WERI-Rb-1 (cell line): Measurements from ENCODE around the gene SMIM12.

Source experiments
- DNase-seq: peaks from one replicate; pipeline ENCODE4 v3.0.0-alpha.2; 2020
- H3K27ac ChIP-seq: fragments of 250-450 bp; sonication (Bioruptor Pico); 2 replicates; pipeline ENCODE4 v1.5.1; 2020; ENCODE audit warnings: mild to moderate bottlenecking, moderate library complexity
- H3K27me3 ChIP-seq: fragments of 250-450 bp; sonication (Bioruptor Pico); 2 replicates; pipeline ENCODE4 v1.5.1; 2021; ENCODE audit warnings: mild to moderate bottlenecking, low read depth, moderate library complexity; ENCODE audit not compliant: insufficient read depth, severe bottlenecking
- H3K36me3 ChIP-seq: fragments of 250-450 bp; sonication (Bioruptor Pico); 2 replicates; pipeline ENCODE4 v1.5.1; 2020; ENCODE audit warnings: mild to moderate bottlenecking, moderate library complexity
- H3K4me3 ChIP-seq: 2 replicates; pipeline ENCODE4 v1.5.1; 2011; ENCODE audit warnings: low read depth, mild to moderate bottlenecking, control low read depth, low read length
- H3K9me3 ChIP-seq: fragments of 250-450 bp; sonication (Bioruptor Pico); 2 replicates; pipeline ENCODE4 v1.5.1; 2021; ENCODE audit warnings: mild to moderate bottlenecking, moderate library complexity; ENCODE audit not compliant: severe bottlenecking
- TF ChIP-seq, protein P1 (sequence below): IDR thresholded peaks from 2 replicates; pipeline ENCODE4 v1.5.1; 2011; ENCODE audit warnings: low read depth, mild to moderate bottlenecking, control low read depth, inconsistent platforms, low read length

SMIM12 gene

DNA sequence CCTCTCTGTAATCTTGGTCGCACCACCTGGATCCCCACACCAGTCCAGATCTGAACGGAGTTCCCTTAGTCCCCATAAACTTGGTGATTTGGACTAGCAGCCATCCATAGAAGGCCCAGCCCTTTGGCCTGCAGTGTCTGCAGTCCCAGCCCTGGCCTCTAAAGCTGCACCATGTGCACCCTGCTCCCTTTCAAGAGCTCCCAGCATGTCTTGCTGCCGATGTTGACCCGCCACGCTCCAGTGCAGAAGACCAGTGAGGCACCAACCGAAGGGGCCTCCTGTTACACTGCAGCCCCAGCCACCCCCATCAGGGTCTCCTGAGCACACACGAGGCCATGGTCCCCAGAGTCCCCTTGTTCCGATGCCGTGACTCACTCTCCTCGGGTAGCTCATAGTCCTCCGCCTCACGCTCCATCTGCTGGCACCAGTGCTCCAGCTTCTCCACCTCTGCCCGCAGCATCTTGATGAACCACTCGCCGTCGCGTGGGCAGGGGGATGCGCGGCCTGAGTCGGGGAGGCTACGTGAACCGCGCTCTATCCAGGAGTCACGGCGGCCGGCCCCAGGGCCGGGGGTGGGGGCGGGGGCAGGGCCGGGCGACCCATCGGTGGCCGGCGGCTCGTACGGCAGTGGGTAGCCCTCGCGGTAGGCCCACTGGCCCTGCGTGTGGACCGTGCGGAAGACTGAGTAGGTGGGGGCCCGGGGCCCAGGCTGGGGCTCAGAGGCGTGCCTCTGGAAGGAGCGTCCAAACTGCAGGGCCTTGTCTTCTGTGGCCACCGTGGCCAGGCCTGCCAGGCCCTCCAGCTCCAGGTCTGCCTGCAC, 8.9 kb upstream of the SMIM12 start:
- DNase-seq = no peak
- TF ChIP-seq, protein P1, sequence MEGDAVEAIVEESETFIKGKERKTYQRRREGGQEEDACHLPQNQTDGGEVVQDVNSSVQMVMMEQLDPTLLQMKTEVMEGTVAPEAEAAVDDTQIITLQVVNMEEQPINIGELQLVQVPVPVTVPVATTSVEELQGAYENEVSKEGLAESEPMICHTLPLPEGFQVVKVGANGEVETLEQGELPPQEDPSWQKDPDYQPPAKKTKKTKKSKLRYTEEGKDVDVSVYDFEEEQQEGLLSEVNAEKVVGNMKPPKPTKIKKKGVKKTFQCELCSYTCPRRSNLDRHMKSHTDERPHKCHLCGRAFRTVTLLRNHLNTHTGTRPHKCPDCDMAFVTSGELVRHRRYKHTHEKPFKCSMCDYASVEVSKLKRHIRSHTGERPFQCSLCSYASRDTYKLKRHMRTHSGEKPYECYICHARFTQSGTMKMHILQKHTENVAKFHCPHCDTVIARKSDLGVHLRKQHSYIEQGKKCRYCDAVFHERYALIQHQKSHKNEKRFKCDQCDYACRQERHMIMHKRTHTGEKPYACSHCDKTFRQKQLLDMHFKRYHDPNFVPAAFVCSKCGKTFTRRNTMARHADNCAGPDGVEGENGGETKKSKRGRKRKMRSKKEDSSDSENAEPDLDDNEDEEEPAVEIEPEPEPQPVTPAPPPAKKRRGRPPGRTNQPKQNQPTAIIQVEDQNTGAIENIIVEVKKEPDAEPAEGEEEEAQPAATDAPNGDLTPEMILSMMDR = no peak
- Histone ChIP-seq H3K4me3 (no peak overlapping the region), H3K36me3 (peaks cover 20% of the 10 kb centered on the region), H3K27ac (no peak overlapping the region), H3K27me3 (no peaks in the 10 kb centered on the region), H3K9me3 (no peaks in the 10 kb centered on the region)

DNA sequence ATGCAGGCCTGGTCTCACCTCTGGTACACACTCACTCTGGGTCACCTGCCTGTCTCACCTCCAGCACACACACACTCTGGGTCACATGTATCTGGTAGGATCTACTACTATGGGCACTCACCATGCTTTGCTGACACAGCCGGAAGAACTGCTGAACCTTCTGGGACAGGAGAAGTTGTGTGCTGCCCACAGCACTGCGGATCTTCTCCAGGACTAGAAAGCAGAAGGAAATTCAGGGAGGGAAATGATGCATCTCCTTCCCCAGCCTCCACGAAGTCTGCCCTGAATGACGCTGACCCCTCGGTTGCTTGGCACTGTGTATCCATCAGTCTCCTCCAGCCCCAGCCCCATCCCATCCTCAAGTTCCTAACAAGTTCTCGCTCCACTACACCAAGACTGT, 7.9 kb upstream of the SMIM12 start:
- no peak overlapping the region for H3K27ac ChIP-seq
- TF ChIP-seq, protein P1 = no peak
- DNase-seq = no peak
- no peak overlapping the region for H3K4me3 ChIP-seq
- no peaks in the 10 kb centered on the region for H3K27me3 ChIP-seq
- peaks cover 18% of the 10 kb centered on the region for H3K36me3 ChIP-seq
- no peaks in the 10 kb centered on the region for H3K9me3 ChIP-seq

DNA sequence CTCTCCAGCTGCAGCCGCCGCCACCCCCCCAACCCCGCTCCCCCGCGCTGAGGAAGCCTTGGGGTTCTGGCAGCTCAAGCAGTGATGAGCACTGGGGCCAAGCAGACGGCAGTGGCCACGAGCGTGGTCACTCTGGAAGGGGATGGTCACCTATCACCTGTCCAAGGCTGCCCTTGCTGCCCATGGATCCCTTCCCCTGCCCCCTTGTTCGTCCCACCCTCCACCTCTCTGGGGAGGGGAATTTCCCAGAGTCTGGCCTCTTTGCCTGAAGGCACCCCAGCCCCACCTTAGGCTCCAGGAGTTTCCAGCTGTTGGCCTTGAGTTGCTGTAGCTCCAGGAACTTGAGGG, 7.2 kb upstream of the SMIM12 start:
- no peak overlapping the region for H3K4me3 ChIP-seq
- H3K36me3 ChIP-seq = peaks cover 18% of the 10 kb centered on the region
- no peaks in the 10 kb centered on the region for H3K9me3 ChIP-seq
- H3K27me3 ChIP-seq = no peaks in the 10 kb centered on the region
- TF ChIP-seq, protein P1 = no peak
- no peak overlapping the region for H3K27ac ChIP-seq
- no peak for DNase-seq

DNA sequence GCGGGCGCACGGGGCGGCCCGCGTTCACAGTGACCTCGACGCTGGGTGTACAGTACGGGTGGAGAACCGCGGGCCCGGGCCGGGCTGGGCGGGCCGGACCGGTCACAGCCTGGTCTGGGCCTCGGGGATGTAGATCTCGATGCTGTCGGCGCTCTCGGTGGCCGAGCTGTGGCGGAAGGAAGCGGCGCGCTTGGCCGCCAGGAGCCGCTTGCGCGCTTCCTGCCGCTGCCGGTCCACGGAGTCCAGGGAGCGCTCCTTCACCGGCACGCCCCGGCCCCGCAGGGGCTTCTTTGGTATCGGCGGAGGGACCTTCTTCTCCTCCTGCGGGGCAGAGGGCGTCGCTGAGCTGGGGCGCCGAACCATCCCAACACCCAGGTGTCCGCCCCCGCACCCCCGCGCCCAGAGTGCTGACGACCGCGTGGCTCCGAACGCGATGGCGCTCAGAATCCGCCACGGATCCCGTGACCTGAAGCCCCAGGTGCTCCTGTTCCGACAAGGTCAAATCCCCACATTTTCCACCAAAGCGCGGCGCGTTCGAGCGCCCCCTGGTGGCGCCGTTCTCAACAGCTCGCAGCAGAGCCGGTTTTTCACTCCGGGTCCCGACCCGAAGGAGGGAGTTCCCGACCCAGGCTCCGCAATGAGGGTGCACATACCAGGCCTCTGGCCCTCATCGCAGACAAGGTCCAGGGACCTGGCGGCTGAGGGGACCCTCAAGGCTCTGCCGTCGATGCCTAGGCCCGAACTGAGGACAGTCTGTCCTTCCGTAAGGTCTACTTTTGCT, 6.6 kb upstream of the SMIM12 start:
- TF ChIP-seq, protein P1 = peak; percentile 81
- Histone ChIP-seq H3K27ac (no peak overlapping the region), H3K27me3 (no peaks in the 10 kb centered on the region), H3K9me3 (no peaks in the 10 kb centered on the region), H3K4me3 (no peak overlapping the region), H3K36me3 (peaks cover 16% of the 10 kb centered on the region)
- DNase-seq = peak; percentile 49

DNA sequence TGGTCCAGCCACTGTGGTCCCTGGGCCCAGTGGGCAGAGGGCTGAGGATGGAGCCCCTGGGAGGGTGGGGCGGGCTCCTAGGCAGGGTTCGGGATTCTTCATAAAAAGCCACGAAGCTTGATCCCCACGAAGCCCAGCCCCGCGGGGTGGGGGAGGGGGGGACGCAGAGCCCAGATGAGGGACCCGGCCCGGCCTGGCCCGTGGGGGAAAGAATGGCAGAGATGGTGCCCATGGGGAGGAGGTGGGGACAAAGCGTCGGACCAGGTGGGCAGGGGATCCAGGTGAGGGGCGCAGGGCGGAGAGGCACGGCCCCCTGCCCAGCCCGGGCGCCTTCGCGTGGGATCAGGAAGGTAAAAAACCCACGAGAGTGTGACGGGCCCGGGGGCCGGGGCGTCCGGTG, 6.0 kb upstream of the SMIM12 start:
- Histone ChIP-seq H3K27me3 (no peaks in the 10 kb centered on the region), H3K4me3 (no peak overlapping the region), H3K27ac (no peak overlapping the region), H3K36me3 (peaks cover 16% of the 10 kb centered on the region), H3K9me3 (no peaks in the 10 kb centered on the region)
- no peak for DNase-seq
- TF ChIP-seq, protein P1 = no peak
